ENCODE measurements around the gene SHISA3. TPM values are rescaled to one million over a fixed set of nuclear protein-coding genes. Genes with fewer than 3 reads are reported as not detected.

SHISA3 gene
- 1.9 TPM for polyA plus RNA-seq (2012; ENCODE audit: low read depth, missing spikeins)

DNA sequence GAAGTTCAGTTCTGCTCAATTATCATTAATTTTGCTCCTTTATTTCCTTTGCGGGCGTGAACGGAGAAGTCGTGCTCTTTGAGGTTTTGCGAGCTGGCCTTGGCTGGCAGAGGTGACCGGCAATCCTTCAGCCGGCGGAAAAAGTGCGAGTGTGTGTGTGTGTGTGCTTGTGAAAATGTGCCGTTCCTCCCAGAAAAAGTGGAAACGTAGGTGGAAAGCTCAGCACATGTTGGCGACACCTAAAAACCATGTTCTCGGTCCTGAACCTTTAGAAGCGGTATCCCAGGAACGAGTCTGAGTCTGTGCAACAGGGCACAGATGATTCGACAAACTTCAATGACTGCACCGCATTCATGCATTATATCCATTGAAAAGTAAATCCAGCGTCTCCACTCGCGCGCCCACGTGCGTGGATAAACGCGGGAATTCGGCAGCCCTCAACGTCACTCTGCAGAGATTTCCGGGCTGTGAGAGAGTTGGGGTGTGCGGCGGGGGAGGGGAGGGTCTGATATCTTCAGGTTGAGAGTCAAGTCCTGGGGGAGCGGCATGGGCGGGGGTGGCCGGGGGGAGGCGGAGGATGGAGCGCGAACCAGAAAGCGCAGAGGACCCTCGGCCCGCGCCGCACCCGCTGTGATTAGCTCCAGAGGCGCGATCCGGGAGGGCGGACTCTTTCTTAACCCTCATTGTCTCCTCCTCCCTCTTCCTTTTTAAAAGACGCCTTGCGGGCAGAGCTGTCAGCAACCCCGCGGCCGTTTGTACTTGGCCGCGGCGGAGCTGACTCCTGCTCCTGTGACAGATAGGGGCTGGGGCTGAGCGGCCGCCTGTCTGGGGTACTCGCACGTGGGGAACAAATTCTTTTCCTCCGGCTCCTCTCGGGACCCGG is at the start of gene SHISA3:
SHISA3 (plus strand) TSS at position 737 of the 883 bp plus-strand sequence. CDS start 569 bp downstream, outside the sequence.
- peak; percentile 25 for DNase-seq (ENCODE audit: insufficient read length, low spot score)
- FAIRE-seq: peak; percentile 88
- TF ChIP-seq PAX5 (IDR thresholded peaks at IDR 0.05; ENCODE audit: insufficient read depth, low read length, severe bottlenecking): no peak
- TF ChIP-seq SPI1 (IDR thresholded peaks at IDR 0.05; ENCODE audit: low read depth, low read length): no peak
- no peak for TF ChIP-seq TAF1 (IDR thresholded peaks at IDR 0.05; ENCODE audit: low read depth, low read length)
- no peak for TF ChIP-seq POU2F2 (IDR thresholded peaks at IDR 0.05; ENCODE audit: low read depth, low read length)
- no peak for TF ChIP-seq POLR2AphosphoS5 (IDR thresholded peaks at IDR 0.05; ENCODE audit: low read depth, low read length)
- no peak for TF ChIP-seq POLR2A (IDR thresholded peaks at IDR 0.05; ENCODE audit: low read depth, low read length)

DNA sequence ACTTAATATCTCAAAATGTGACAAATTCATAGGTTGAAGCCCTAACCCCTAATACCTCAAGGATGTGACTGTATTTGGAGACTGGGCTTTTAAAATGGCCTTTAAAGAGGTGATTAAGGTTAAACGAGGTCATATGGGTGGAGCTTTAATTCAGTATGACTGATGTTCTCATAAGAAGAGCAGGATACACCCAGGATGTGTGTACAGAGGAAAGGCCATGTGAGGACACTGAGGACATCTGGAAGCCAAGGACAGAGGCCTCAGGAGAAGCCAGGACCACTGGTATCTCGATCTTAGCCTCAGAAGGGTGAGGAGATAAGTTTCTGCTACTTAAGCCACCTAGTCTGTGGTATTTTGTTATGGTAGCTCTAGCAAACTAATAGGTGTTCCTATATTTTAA is 49.0 kb upstream of the SHISA3 start:
- FAIRE-seq: no peak
- no peak for TF ChIP-seq SPI1 (IDR thresholded peaks at IDR 0.05; ENCODE audit: low read depth, low read length)
- no peak for TF ChIP-seq POU2F2 (IDR thresholded peaks at IDR 0.05; ENCODE audit: low read depth, low read length)
- TF ChIP-seq PAX5 (IDR thresholded peaks at IDR 0.05; ENCODE audit: insufficient read depth, low read length, severe bottlenecking): no peak
- no peak for TF ChIP-seq POLR2AphosphoS5 (IDR thresholded peaks at IDR 0.05; ENCODE audit: low read depth, low read length)
- no peak for TF ChIP-seq POLR2A (IDR thresholded peaks at IDR 0.05; ENCODE audit: low read depth, low read length)
- no peak for TF ChIP-seq TAF1 (IDR thresholded peaks at IDR 0.05; ENCODE audit: low read depth, low read length)
- no peak for DNase-seq (ENCODE audit: insufficient read length, low spot score)

DNA sequence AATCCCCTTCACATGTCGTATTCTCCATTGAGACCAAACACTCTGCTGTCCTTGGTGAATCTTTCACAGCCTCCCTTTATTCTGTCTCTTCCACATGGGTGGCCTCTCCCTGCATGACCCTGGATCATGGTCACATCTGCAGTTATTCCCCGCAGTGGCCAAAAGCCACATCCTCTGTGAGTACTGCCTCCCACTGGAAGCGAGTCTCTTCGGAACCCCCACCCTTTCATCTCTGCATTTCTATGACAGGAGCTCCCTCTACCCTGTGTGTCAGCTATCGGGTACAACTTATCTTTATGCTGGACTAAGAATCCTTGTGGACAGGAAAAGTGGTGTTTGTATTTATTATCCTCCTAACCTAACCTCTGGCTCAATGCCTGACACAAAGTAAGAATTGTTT is 48.6 kb upstream of the SHISA3 start:
- DNase-seq (ENCODE audit: insufficient read length, low spot score) (no peak), FAIRE-seq (no peak)
- TF ChIP-seq POU2F2 (IDR thresholded peaks at IDR 0.05; ENCODE audit: low read depth, low read length) (no peak), POLR2A (IDR thresholded peaks at IDR 0.05; ENCODE audit: low read depth, low read length) (no peak), SPI1 (IDR thresholded peaks at IDR 0.05; ENCODE audit: low read depth, low read length) (no peak), POLR2AphosphoS5 (IDR thresholded peaks at IDR 0.05; ENCODE audit: low read depth, low read length) (no peak), PAX5 (IDR thresholded peaks at IDR 0.05; ENCODE audit: insufficient read depth, low read length, severe bottlenecking) (no peak), TAF1 (IDR thresholded peaks at IDR 0.05; ENCODE audit: low read depth, low read length) (no peak)

DNA sequence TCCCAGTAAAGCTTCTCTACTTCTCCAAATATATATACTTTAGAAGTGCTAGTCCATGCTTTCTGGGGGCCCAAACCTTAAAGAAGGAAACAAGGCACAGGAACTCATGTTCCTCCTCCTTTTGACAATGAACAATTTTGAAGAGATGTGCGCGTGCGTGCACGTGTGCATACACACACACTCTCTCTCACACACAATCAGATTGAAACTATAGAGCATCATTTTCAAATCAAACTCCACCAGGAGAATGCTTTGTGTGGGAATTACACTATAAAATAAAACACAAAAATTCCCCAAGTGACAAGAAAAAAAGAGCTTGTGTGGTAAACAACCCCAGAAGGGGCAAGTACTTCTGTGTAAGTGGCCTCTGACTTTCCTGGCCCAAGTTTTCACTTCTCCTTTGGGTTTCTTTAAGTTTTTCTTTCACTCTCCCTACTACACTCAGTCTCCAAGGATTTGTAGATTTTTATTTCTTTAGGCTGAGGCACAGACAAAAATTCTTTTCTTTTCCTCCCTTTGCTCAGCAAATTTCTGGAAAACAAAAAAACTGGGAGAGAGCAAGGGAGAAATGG is 46.6 kb upstream of the SHISA3 start:
- TF ChIP-seq PAX5 (IDR thresholded peaks at IDR 0.05; ENCODE audit: insufficient read depth, low read length, severe bottlenecking) (no peak), SPI1 (IDR thresholded peaks at IDR 0.05; ENCODE audit: low read depth, low read length) (peak; percentile 77), POLR2AphosphoS5 (IDR thresholded peaks at IDR 0.05; ENCODE audit: low read depth, low read length) (no peak), TAF1 (IDR thresholded peaks at IDR 0.05; ENCODE audit: low read depth, low read length) (no peak), POLR2A (IDR thresholded peaks at IDR 0.05; ENCODE audit: low read depth, low read length) (no peak), POU2F2 (IDR thresholded peaks at IDR 0.05; ENCODE audit: low read depth, low read length) (no peak)
- DNase-seq (ENCODE audit: insufficient read length, low spot score) (no peak), FAIRE-seq (no peak)

DNA sequence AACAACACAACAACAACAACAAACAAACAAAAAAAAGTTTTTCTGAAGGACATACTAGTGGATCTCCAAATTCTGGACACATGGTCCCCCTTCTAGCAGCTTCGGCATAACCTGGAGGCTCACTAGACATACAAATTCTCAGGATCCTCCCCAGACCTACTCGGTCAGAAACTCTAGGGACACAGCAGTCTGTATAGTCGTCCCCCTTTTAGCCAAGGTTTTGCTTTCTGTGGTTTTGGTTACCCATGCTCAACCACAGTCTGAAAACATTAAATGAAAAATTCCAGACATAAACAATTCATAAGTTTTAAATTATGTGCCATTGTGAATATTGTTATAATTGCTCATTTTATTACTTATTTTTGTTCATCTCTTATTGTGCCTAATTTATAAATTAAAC is 45.2 kb upstream of the SHISA3 start:
- TF ChIP-seq POLR2A (IDR thresholded peaks at IDR 0.05; ENCODE audit: low read depth, low read length) (no peak), POU2F2 (IDR thresholded peaks at IDR 0.05; ENCODE audit: low read depth, low read length) (no peak), PAX5 (IDR thresholded peaks at IDR 0.05; ENCODE audit: insufficient read depth, low read length, severe bottlenecking) (no peak), POLR2AphosphoS5 (IDR thresholded peaks at IDR 0.05; ENCODE audit: low read depth, low read length) (no peak), TAF1 (IDR thresholded peaks at IDR 0.05; ENCODE audit: low read depth, low read length) (no peak), SPI1 (IDR thresholded peaks at IDR 0.05; ENCODE audit: low read depth, low read length) (no peak)
- no peak for FAIRE-seq
- DNase-seq (ENCODE audit: insufficient read length, low spot score): no peak

DNA sequence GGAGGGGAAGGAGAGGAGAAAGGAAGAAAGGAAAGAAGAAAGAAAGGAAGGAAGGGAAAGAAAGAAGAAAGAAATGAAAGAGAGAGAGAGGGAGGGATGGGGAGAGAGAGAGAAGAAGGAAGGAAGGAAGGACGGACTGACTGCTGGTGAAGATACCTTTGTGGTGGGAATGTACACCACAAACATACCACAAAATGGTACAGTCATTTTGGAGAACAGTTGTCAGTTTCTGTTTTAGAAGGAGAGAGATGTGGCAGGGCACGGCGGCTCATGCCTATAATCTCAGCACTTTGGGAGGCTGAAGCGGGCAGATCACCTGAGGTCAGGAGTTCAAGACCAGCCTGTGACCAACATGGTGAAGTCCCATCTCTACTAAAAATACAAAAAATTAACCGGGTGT is 40.0 kb upstream of the SHISA3 start:
- DNase-seq (ENCODE audit: insufficient read length, low spot score) (no peak), FAIRE-seq (no peak)
- no peak for TF ChIP-seq POU2F2 (IDR thresholded peaks at IDR 0.05; ENCODE audit: low read depth, low read length)
- TF ChIP-seq PAX5 (IDR thresholded peaks at IDR 0.05; ENCODE audit: insufficient read depth, low read length, severe bottlenecking): no peak
- no peak for TF ChIP-seq POLR2A (IDR thresholded peaks at IDR 0.05; ENCODE audit: low read depth, low read length)
- no peak for TF ChIP-seq SPI1 (IDR thresholded peaks at IDR 0.05; ENCODE audit: low read depth, low read length)
- no peak for TF ChIP-seq TAF1 (IDR thresholded peaks at IDR 0.05; ENCODE audit: low read depth, low read length)
- TF ChIP-seq POLR2AphosphoS5 (IDR thresholded peaks at IDR 0.05; ENCODE audit: low read depth, low read length): no peak

DNA sequence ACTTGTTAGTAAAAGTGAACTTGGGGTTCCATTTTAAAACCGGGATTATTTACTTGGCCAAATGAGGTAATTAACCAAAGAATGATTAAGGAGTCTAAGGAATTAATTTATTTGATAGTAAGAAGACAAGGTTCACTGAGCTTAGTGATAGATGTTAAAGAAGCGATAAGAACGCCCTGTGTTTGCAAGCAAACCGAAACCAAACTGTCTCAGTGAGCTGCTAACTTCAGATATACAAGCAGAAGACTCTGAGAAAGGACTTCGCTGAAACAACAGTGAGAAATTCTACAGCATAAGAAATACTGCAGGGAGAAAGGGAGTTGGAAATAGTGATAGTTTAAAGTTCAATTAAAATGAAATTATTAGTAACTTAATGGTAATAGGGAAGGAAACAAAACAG is 37.6 kb upstream of the SHISA3 start:
- no peak for TF ChIP-seq POU2F2 (IDR thresholded peaks at IDR 0.05; ENCODE audit: low read depth, low read length)
- no peak for TF ChIP-seq PAX5 (IDR thresholded peaks at IDR 0.05; ENCODE audit: insufficient read depth, low read length, severe bottlenecking)
- TF ChIP-seq POLR2AphosphoS5 (IDR thresholded peaks at IDR 0.05; ENCODE audit: low read depth, low read length): no peak
- TF ChIP-seq TAF1 (IDR thresholded peaks at IDR 0.05; ENCODE audit: low read depth, low read length): no peak
- no peak for TF ChIP-seq POLR2A (IDR thresholded peaks at IDR 0.05; ENCODE audit: low read depth, low read length)
- TF ChIP-seq SPI1 (IDR thresholded peaks at IDR 0.05; ENCODE audit: low read depth, low read length): no peak
- FAIRE-seq (no peak), DNase-seq (ENCODE audit: insufficient read length, low spot score) (no peak)

DNA sequence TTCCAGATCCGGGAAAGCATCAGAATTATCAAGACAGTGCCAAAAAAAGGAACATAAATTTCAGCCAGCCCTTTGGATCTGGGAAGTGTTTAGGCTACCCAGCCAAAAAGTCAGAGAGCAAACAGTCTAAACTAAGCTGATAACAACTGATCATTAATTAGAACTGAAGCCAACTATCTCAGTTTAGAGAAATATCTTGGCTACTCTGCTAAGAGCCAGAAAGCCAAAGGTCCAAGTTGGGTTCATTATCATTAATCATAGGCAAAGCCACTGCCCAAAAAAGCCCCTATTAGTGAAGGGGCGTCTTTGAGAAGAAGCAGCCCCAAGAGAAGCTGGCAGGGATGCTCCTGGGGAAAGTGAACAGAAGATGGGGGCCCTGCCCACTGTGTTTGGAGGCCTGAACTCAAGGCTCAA is 37.0 kb upstream of the SHISA3 start:
- no peak for FAIRE-seq
- DNase-seq (ENCODE audit: insufficient read length, low spot score): no peak
- TF ChIP-seq POU2F2 (IDR thresholded peaks at IDR 0.05; ENCODE audit: low read depth, low read length): no peak
- TF ChIP-seq POLR2A (IDR thresholded peaks at IDR 0.05; ENCODE audit: low read depth, low read length): no peak
- TF ChIP-seq PAX5 (IDR thresholded peaks at IDR 0.05; ENCODE audit: insufficient read depth, low read length, severe bottlenecking): no peak
- TF ChIP-seq TAF1 (IDR thresholded peaks at IDR 0.05; ENCODE audit: low read depth, low read length): no peak
- TF ChIP-seq SPI1 (IDR thresholded peaks at IDR 0.05; ENCODE audit: low read depth, low read length): no peak
- TF ChIP-seq POLR2AphosphoS5 (IDR thresholded peaks at IDR 0.05; ENCODE audit: low read depth, low read length): no peak

DNA sequence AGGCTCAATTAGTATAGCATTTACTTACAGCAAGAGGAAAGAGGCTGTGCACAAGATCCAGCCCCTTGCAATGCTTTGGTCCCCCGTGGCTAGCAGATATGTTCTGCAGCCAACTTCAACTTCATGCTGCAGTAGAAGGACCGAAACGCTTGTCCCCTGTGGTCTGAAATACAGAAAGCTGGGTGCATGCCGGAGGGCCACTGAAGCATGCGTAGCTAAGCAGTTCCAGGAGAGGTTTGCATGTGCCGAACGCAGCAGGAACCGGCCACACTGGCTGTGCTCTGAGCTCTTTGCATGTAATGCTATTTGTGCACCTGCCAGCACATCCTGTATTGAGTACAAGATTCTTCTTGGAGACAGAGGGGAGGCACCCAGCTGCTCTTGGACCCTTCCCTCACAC is 35.8 kb upstream of the SHISA3 start:
- TF ChIP-seq POLR2A (IDR thresholded peaks at IDR 0.05; ENCODE audit: low read depth, low read length) (no peak), PAX5 (IDR thresholded peaks at IDR 0.05; ENCODE audit: insufficient read depth, low read length, severe bottlenecking) (no peak), TAF1 (IDR thresholded peaks at IDR 0.05; ENCODE audit: low read depth, low read length) (no peak), POLR2AphosphoS5 (IDR thresholded peaks at IDR 0.05; ENCODE audit: low read depth, low read length) (no peak), POU2F2 (IDR thresholded peaks at IDR 0.05; ENCODE audit: low read depth, low read length) (no peak), SPI1 (IDR thresholded peaks at IDR 0.05; ENCODE audit: low read depth, low read length) (no peak)
- FAIRE-seq (peak; percentile 23), DNase-seq (ENCODE audit: insufficient read length, low spot score) (no peak)
